Activated naive CD4-positive, alpha-beta T cell treated with anti-CD3 and anti-CD28 coated beads for 36 hours (primary cell): Measurements from ENCODE around the gene RTRAF. TPM values are rescaled to one million over a fixed set of nuclear protein-coding genes. Genes with fewer than 3 reads are reported as not detected.
A peak's percentile ranks its signal among the peaks of the same experiment; 100 is the strongest.

Experiments used
- CTCF ChIA-PET: fragments of 350-600 bp; sonication (Branson Sonifier 250); formaldehyde crosslinking; loops from one replicate; lab custom pipeline; 2021; ENCODE audit warnings: antibody characterized with exemption; lab: Charles Lee
- DNase-seq: peaks from one replicate; pipeline ENCODE4 v3.0.0-alpha.2; 2020
- H3K27ac Mint-ChIP-seq: one replicate; pipeline ENCODE4 v1.8.0; 2021; ENCODE audit warnings: mild to moderate bottlenecking, mixed read lengths
- H3K27me3 Mint-ChIP-seq: one replicate; pipeline ENCODE4 v1.8.0; 2021; ENCODE audit warnings: low read depth, mixed read lengths
- H3K36me3 Mint-ChIP-seq: one replicate; pipeline ENCODE4 v1.8.0; 2021; ENCODE audit warnings: low read depth, mixed read lengths
- H3K4me1 Mint-ChIP-seq: one replicate; pipeline ENCODE4 v1.8.0; 2021; ENCODE audit warnings: low read depth, mixed read lengths
- H3K4me3 Mint-ChIP-seq: one replicate; pipeline ENCODE4 v1.8.0; 2021; ENCODE audit warnings: mild to moderate bottlenecking, moderate library complexity, mixed read lengths
- H3K9me3 Mint-ChIP-seq: one replicate; pipeline ENCODE4 v1.8.0; 2021; ENCODE audit warnings: mixed read lengths
- intact Hi-C: fragments of 100-400 bp; cut with micrococcal nuclease; formaldehyde crosslinking; loops from one replicate; pipeline ENCODE4 v1.15.1; 2023
- total RNA-seq, 2 experiments: library from RNA; stranded (reverse); gene quantifications; one replicate each; pipeline ENCODE4 v1.2.3, GENCODE V29; 2021

RTRAF gene
- total RNA-seq, 2 experiments from 2014 or later: 255 to 275 TPM

DNA sequence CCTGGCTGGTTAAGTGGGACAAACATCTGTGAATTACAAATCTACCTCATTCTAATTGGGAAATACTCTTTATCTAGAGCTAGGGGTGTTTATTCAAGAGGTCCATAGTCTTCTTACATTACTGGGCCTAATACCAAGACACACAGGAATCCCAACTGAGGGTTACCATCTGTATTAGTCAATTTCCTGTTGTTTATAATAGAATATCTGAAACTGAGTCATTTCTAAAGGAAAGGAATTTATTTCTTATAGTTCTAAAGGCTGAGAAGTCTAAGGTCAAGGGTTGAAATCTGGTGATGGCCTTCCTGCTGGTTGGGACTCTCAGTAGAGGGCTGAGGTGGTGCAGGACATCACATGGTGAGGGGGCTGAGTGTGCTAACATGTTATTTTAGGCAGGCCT, 36.0 kb downstream of the RTRAF start:
- peaks cover 4% of the 10 kb centered on the region for H3K9me3 Mint-ChIP-seq
- no peaks in the 10 kb centered on the region for H3K36me3 Mint-ChIP-seq
- no peaks in the 10 kb centered on the region for H3K27me3 Mint-ChIP-seq
- no peak overlapping the region for H3K4me3 Mint-ChIP-seq
- intact Hi-C loops: loop anchor here (10.0 kb wide), 1 partner anchor 249 kb away; no protein-coding TSS in a partner anchor
- H3K27ac Mint-ChIP-seq: no peak overlapping the region
- DNase-seq: no peak
- peaks cover 37% of the 10 kb centered on the region for H3K4me1 Mint-ChIP-seq
- CTCF ChIA-PET: interaction anchor here (1.0 kb wide), 1 partner anchor 249 kb away, joined by 4 read pairs; no protein-coding TSS in a partner anchor

DNA sequence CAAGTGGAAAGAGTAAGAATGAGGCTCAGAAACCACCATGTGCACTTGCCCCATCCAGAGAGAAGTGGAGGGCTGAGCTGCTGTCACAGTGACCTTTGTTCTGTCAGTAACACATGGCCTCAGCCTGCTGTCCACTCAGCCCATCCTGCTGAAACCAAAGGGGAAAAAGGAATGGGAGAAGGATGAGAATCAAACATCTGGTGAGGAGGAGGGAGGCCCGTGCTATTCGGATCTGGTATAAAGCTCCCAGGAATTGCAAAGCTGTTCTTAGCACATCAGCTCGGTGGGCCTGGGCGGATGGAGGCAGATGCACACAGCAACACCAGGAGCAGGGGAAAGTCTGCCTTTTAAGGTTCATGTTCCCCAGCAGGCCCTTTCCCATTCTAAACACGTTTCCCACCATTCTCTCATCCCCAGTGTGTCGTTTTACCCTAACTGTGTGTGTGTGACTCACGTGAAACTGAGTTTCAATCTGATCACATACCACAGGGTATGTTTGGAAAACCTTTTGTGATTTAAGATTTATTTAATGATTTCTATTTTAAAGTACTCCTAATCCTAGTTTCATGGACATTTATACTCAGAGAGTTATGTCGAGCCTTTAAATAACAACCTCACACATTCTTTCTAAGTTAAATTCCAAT, 36.8 kb downstream of the RTRAF start:
- intact Hi-C loops: loop anchor here (10.0 kb wide), 1 partner anchor 249 kb away; no protein-coding TSS in a partner anchor
- peaks cover 28% of the 10 kb centered on the region for H3K4me1 Mint-ChIP-seq
- H3K4me3 Mint-ChIP-seq: no peak overlapping the region
- no peaks in the 10 kb centered on the region for H3K27me3 Mint-ChIP-seq
- H3K27ac Mint-ChIP-seq: no peak overlapping the region
- H3K9me3 Mint-ChIP-seq: peaks cover 4% of the 10 kb centered on the region
- H3K36me3 Mint-ChIP-seq: no peaks in the 10 kb centered on the region
- no peak for DNase-seq
- CTCF ChIA-PET: interaction anchor here (1.0 kb wide), 1 partner anchor 250 kb away, joined by 4 read pairs; no protein-coding TSS in a partner anchor

DNA sequence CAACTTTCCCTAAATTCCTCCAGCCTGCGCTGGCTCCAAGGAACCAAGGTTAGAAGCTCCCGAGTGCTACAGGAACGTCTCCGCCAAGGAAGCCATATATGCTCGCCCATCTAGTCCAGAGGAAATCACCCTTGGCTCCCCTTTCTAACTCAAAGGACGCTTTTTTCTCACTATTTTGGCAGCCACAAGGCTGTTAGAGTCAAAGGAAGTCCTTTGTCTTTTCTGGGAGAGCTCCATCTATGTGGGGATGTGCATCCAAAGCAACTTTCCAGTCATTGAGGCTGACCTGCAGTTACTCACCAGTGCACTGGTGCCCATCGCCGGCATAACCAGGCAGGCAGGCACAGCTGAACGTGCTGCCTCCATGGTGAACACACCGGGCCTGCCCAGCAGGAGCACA, 37.6 kb downstream of the RTRAF start:
- DNase-seq: no peak
- H3K27me3 Mint-ChIP-seq: no peaks in the 10 kb centered on the region
- H3K9me3 Mint-ChIP-seq: peaks cover 4% of the 10 kb centered on the region
- CTCF ChIA-PET: no interaction called here
- peaks cover 21% of the 10 kb centered on the region for H3K4me1 Mint-ChIP-seq
- H3K36me3 Mint-ChIP-seq: no peaks in the 10 kb centered on the region
- no peak overlapping the region for H3K4me3 Mint-ChIP-seq
- H3K27ac Mint-ChIP-seq: no peak overlapping the region
- intact Hi-C loops: loop anchor here (10.0 kb wide), 1 partner anchor 248 kb away; no protein-coding TSS in a partner anchor

DNA sequence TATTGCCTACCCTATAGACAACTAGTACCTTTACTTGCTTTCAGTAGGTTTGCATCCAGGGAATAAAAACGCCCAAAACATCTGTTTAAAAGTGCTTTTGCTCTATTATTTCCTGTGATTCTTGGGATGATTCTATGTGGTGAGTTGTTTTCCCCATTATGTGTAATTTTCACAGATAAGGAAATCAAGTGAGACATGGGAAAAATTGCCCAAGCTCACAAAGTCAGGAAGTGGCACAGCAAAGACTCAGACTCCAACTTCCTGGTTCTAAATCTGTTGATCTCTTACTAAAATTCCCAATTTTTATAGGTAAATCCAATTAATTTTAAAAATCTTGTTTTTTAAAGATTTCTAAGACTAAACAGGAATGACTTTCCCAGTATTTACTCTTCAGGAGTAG, 40.5 kb downstream of the RTRAF start:
- no peaks in the 10 kb centered on the region for H3K27me3 Mint-ChIP-seq
- CTCF ChIA-PET: interaction anchor here (1.0 kb wide), 1 partner anchor 14 kb away, joined by 3 read pairs; no protein-coding TSS in a partner anchor
- H3K4me1 Mint-ChIP-seq: peaks cover 12% of the 10 kb centered on the region
- DNase-seq: no peak
- intact Hi-C loops: loop anchor here (10.0 kb wide), 1 partner anchor 245 kb away; no protein-coding TSS in a partner anchor
- H3K36me3 Mint-ChIP-seq: no peaks in the 10 kb centered on the region
- H3K27ac Mint-ChIP-seq: no peak overlapping the region
- no peaks in the 10 kb centered on the region for H3K9me3 Mint-ChIP-seq
- no peak overlapping the region for H3K4me3 Mint-ChIP-seq

DNA sequence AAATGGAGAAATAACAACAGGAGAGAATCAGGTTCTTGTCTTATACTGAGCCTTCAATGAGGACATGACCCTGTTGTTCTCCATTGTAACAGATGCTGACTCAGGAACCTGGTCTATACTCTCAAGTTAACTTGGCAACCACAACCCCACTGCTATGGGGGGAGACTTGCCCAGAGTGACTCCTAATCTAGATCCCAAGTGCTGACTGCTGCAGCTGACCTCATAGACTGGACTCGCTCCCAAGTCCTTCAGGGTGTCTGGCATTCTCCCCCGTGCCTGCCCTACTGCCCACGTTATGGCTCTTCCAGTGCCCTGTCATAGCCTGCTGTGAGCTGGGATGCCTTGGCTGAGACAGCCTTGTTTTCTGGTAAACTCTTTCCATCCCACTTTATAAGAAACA, 42.4 kb downstream of the RTRAF start:
- DNase-seq: no peak
- Mint-ChIP-seq H3K27ac (no peak overlapping the region), H3K27me3 (no peaks in the 10 kb centered on the region), H3K9me3 (peaks cover 1% of the 10 kb centered on the region), H3K36me3 (no peaks in the 10 kb centered on the region), H3K4me3 (no peak overlapping the region), H3K4me1 (no peaks in the 10 kb centered on the region)
- intact Hi-C loops: no loop called here
- CTCF ChIA-PET: interaction anchor here (0.8 to 1.5 kb wide), 2 partner anchors 9 to 15 kb away, joined by 3 to 5 read pairs; no protein-coding TSS in a partner anchor

DNA sequence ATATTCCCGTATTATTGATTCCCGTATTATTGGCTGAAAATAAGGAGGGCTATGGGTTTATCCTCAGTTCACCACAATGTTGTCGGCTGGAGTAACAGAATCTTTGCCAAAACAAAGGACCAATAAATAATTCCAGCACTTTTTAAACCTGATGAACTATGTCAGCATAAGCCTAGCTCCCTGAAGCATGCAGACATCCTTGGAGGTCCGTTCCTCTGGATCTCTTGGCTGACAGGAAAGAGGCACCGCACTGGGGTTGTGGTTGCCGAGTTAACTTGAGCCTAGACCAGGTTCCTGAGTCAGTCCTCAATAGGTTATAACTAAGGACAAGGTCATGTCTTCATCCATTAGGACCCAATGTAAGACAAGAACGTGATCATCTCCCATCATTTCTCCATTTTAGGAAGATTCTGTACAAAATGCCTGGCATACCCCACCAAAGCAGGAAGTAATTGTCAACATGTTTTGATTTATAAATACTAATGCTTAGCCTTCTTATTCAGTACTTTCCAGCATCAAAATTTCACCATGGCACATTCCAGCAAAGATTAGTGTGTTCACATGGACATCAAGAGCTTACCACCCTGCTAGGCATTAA, 43.0 kb downstream of the RTRAF start:
- intact Hi-C loops: no loop called here
- Mint-ChIP-seq H3K9me3 (peaks cover 1% of the 10 kb centered on the region), H3K36me3 (no peaks in the 10 kb centered on the region), H3K4me3 (no peak overlapping the region), H3K27ac (no peak overlapping the region), H3K4me1 (no peaks in the 10 kb centered on the region), H3K27me3 (no peaks in the 10 kb centered on the region)
- CTCF ChIA-PET: interaction anchor here (0.8 to 1.5 kb wide), 3 partner anchors 8 to 14 kb away, joined by 3 to 5 read pairs (median 3); no protein-coding TSS in a partner anchor
- no peak for DNase-seq

GRCh38 chr14:52033101-52033642, 43.8 kb downstream of the RTRAF start:
- intact Hi-C loops: no loop called here
- CTCF ChIA-PET: interaction anchor here (1.3 kb wide), 1 partner anchor 12 kb away, joined by 3 read pairs; no protein-coding TSS in a partner anchor
- H3K9me3 Mint-ChIP-seq: peaks cover 1% of the 10 kb centered on the region
- H3K4me1 Mint-ChIP-seq: no peaks in the 10 kb centered on the region
- H3K36me3 Mint-ChIP-seq: no peaks in the 10 kb centered on the region
- H3K4me3 Mint-ChIP-seq: no peak overlapping the region
- no peaks in the 10 kb centered on the region for H3K27me3 Mint-ChIP-seq
- H3K27ac Mint-ChIP-seq: no peak overlapping the region
- no peak for DNase-seq

DNA sequence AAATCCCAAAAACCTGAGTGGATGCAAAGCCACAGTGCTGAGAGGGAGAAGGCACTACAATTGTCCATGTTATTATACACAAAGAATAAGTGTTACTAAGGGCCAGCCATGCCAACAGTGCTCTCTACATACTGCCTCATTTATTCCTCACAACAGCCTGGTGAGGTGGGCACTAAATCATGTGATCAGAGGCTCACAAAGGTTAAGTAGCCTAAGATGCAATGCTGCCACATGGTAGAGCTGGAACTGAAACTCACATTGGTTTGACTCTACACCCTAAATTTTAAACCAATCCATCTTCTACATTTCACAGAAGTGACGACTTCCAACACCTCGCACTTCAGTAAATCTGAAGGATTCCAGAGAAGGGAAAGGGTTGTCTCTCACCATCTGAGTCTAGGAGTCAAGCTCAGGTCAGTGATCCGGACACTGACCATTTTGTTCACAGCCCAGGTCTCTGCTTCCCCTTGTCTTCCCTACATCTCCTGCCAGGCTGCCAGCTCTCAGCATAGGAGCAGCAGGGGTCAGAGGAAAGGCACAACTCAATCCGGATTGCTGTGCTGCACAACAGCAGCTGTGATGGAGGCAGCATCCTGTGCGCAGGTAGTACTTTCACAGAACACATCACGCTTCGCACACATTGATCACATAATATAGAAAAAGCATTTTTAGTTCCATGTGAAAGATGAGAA, 49.9 kb downstream of the RTRAF start:
- Mint-ChIP-seq H3K4me3 (no peak overlapping the region), H3K36me3 (no peaks in the 10 kb centered on the region), H3K4me1 (peaks cover 2% of the 10 kb centered on the region), H3K27me3 (no peaks in the 10 kb centered on the region), H3K27ac (no peak overlapping the region), H3K9me3 (peaks cover 1% of the 10 kb centered on the region)
- CTCF ChIA-PET: no interaction called here
- no peak for DNase-seq
- intact Hi-C loops: no loop called here

DNA sequence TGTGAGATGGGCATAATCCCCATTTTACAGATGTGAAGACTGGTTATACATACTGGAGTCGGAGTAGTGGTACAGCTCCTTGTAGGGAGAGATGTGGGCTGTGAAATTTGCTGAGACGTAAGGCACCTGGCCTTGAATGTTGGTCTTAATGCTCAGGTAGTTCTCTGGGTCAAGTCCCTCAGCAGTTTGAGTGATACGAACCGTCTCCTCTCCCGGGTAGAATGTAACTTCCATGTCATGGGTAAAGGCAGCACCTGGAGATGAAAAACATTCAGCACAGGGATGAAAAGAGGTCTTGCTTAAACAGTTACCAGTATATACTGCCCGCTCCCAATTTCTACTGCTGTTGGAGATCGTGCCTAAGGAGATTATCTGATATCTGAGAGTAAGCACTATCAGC, 51.3 kb downstream of the RTRAF start:
- intact Hi-C loops: no loop called here
- no peaks in the 10 kb centered on the region for H3K36me3 Mint-ChIP-seq
- DNase-seq: no peak
- no peak overlapping the region for H3K4me3 Mint-ChIP-seq
- CTCF ChIA-PET: interaction anchor here (0.9 to 1.3 kb wide), 3 partner anchors 9 to 362 kb away, joined by 3 read pairs; no protein-coding TSS in a partner anchor
- H3K4me1 Mint-ChIP-seq: peaks cover 13% of the 10 kb centered on the region
- H3K9me3 Mint-ChIP-seq: peaks cover 1% of the 10 kb centered on the region
- no peak overlapping the region for H3K27ac Mint-ChIP-seq
- H3K27me3 Mint-ChIP-seq: no peaks in the 10 kb centered on the region

DNA sequence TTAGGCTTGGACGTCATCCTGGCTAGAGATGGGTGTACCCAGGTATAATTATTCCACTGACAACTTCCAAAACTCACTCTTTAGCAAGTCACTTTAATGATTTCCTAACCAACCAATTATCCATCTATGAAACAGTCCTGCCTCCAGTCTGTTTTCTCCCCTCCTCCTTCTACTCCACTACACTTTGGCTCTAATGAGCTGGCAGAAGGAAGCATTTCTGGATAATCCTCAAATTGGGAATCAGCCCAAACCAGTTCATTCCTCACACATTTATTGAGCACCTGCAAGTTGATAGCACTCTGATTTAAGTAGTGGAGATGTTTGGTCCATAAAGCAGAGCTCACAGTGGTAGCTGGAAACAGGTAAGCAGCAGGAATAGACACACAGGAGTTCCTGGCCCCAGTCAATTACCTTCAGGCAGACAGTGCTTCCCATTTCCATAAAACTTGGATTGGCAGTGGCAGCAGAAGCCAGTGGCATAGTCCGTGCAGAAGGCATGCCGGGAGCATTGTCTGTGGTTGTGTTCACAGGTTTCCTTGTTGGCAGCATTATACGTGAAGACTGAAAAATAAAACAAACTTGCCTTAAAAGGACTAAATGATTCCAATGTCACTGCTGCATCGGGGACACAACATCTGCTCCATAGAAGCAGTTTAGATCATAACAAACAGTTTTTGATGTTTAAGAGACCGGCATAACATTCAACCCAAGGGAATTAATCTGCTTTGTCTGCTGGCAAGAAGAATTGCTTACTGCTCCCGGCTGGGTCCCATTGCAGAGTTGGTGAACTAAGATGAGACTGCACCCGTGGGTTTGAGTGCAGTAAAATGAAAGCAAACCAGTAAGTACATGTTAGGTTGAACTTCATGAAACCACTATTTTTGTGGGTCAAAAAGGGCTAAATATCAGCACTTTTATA, 53.3 kb downstream of the RTRAF start:
- CTCF ChIA-PET: interaction anchor here (0.6 to 3.2 kb wide), 7 partner anchors 14 to 262 kb away, joined by 3 to 13 read pairs (median 4); no protein-coding TSS in a partner anchor
- Mint-ChIP-seq H3K9me3 (no peaks in the 10 kb centered on the region), H3K4me3 (no peak overlapping the region), H3K27me3 (no peaks in the 10 kb centered on the region), H3K27ac (no peak overlapping the region), H3K4me1 (peaks cover 19% of the 10 kb centered on the region), H3K36me3 (no peaks in the 10 kb centered on the region)
- intact Hi-C loops: loop anchor here (1.0 kb wide), 2 partner anchors 89 to 230 kb away; no protein-coding TSS in a partner anchor
- DNase-seq: no peak

DNA sequence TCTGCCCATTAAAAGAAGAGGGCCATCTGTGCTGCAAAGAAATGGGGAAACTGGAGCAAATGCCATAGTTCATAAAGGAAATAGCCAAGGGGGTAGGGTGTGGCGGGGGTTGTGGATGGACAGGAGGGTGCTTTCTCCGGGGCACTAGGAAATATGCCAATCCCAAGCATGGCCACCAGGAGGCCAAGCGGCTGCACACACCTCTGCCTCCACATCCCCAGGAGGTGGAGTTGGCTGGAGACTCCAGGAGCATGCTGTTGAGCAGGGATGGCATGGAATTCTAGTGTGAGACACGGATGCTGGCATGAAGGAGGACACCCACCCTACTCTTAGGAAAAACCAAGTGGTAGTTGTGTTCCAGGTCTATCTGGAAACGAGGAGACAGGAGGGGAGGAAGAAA, 54.3 kb downstream of the RTRAF start:
- peak; percentile 48 for DNase-seq
- intact Hi-C loops: loop anchor here (1.0 kb wide), 2 partner anchors 88 to 229 kb away; no protein-coding TSS in a partner anchor
- H3K4me3 Mint-ChIP-seq: no peak overlapping the region
- CTCF ChIA-PET: interaction anchor here (0.6 to 3.2 kb wide), 11 partner anchors 9 to 263 kb away, joined by 3 to 13 read pairs (median 4); no protein-coding TSS in a partner anchor
- H3K36me3 Mint-ChIP-seq: no peaks in the 10 kb centered on the region
- H3K9me3 Mint-ChIP-seq: no peaks in the 10 kb centered on the region
- H3K27ac Mint-ChIP-seq: no peak overlapping the region
- peaks cover 19% of the 10 kb centered on the region for H3K4me1 Mint-ChIP-seq
- no peaks in the 10 kb centered on the region for H3K27me3 Mint-ChIP-seq
